Tibial nerve (tissue), 4 donors: ENCODE results near the gene CDH4. TPM values are rescaled to one million over a fixed set of nuclear protein-coding genes. Genes with fewer than 3 reads are reported as not detected.

Source experiments
- DNase-seq, 2 donors: peaks; one replicate each; pipeline ENCODE4 v3.0.0-alpha.2; 2019; ENCODE audit warnings: low spot score in 2 of 2
- H3K27ac ChIP-seq, 4 donors: fragments of 200-600 bp; sonication (generic) in 3 of 4; one replicate each; pipeline ENCODE4 v1.5.1; 2017 to 2019; ENCODE audit warnings: mild to moderate bottlenecking in 1 of 4
- H3K27me3 ChIP-seq, 2 donors: fragments of 200-600 bp; sonication (generic) in 1 of 2; one replicate each; pipeline versions ENCODE4 v1.5.1 to v1.6.0; 2017 to 2019
- H3K36me3 ChIP-seq, 3 donors: fragments of 200-600 bp; sonication (generic); one replicate each; pipeline ENCODE4 v1.5.1; 2018 to 2019
- H3K4me1 ChIP-seq, 4 donors: fragments of 200-600 bp; sonication (generic) in 3 of 4; one replicate each; pipeline ENCODE4 v1.5.1; 2017 to 2019
- H3K4me3 ChIP-seq, 4 donors: fragments of 200-600 bp; sonication (generic) in 3 of 4; one replicate each; pipeline ENCODE4 v1.5.1; 2017 to 2019; ENCODE audit warnings: mild to moderate bottlenecking in 1 of 4, moderate library complexity in 1 of 4
- H3K9me3 ChIP-seq, 4 donors: fragments of 200-600 bp; sonication (generic) in 3 of 4; one replicate each; pipeline ENCODE4 v1.5.1; 2017 to 2019
- EP300 ChIP-seq, 2 donors: sonication (generic); formaldehyde crosslinking; IDR thresholded peaks; one replicate each; pipeline ENCODE4 v1.6.1; 2017; ENCODE audit warnings: antibody characterized with exemption in 2 of 2, mild to moderate bottlenecking in 1 of 2
- POLR2A ChIP-seq, 2 donors: fragments of 450-650 bp; IDR thresholded peaks; one replicate each; pipeline ENCODE4 v1.6.1; 2017; ENCODE audit warnings: antibody characterized with exemption in 2 of 2, mild to moderate bottlenecking in 2 of 2, moderate library complexity in 2 of 2
- WGBS, 2 donors: methylation state at CpG; one replicate each; pipeline ENCODE4 v1.1.5; 2018; 5-methylcytosine and 5-hydroxymethylcytosine counted together
- total RNA-seq, 4 donors: library from RNA; depleted of rRNA; stranded (reverse); fragments of >200 nt; gene quantifications; one replicate each; pipeline ENCODE4 v1.1.0, GENCODE V29; 2016
- TF ChIP-seq, protein P1 (sequence below), 5 experiments: fragments of 200-600 bp in 3 of 5; fragments of 450-650 bp in 2 of 5; sonication (generic) in 3 of 5; IDR thresholded peaks; one replicate each; pipeline ENCODE4 v1.5.1; 2016 to 2019; ENCODE audit warnings: antibody characterized with exemption in 5 of 5, mild to moderate bottlenecking in 3 of 5, moderate library complexity in 2 of 5

Gene CDH4
- total RNA-seq, 4 donors from 2014 or later: 0.78 to 2.3 (median 1.0) TPM

DNA sequence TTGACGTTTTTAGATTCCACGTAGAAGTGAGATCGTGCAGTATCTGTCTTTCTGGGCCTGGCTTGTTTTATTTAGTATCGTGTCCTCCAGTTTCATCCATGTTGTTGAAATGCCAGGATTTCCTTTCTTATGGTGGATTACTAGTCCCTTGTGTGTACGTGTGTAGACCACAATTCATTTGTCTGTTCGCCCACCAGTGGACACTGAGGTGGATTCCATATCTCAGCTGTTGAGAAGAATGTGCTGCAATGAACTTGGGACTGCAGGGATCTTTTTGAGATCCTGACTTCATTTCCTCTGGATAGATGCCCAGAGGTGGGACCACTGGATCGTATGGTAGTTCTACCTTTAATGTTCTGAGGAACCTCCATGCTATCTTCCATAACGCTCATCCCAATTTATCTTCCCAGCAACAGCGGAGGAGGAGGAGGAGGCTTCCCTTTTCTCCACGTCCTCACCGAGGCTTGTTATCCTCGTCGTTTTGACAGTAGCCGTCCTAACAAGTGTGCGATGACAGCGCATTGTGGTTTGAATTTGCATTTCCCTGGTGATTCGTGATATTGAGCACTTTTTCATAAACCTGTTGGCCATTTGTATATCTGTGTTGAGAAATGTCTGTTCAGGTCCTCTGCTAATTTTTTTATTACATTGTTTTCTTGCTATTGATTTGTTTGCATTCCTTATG, 62.4 kb downstream of the CDH4 start:
- H3K4me1 ChIP-seq: no peaks in the 10 kb centered on the region

DNA sequence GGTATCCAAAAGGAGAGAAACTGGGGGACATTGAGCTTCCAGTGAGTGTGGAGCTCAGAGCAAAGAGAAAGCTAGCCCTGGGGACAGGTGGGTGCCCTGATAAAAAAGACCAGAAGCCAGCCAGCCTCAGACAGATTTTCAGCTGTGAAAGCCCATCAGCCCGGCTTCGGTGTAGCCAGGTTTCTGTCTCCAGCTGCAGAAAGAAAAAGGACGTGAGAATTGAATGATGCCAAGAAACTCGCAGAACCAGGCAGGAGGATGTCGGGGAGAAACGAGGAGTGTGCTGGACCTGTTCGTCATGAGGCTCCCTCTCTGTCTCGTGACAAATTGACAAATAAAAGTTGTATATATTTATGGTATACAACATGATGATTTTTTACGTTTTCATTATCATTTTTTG, 63.3 kb downstream of the CDH4 start:
- Histone ChIP-seq H3K4me1 (no peaks in the 10 kb centered on the region), H3K36me3 (no peaks in the 10 kb centered on the region), H3K4me3 (no peak overlapping the region), H3K9me3 (no peaks in the 10 kb centered on the region), H3K27ac (no peak overlapping the region), H3K27me3 (no peaks in the 10 kb centered on the region)
- no peak for DNase-seq
- WGBS, 2 donors: 86 to 90% methylated on average over 9 of the region's 9 CpGs
- TF ChIP-seq EP300 (IDR thresholded peaks at IDR 0.05) (no peak), POLR2A (IDR thresholded peaks at IDR 0.05) (no peak)

More for the DNA sequence above, 62.4 kb downstream of the CDH4 start:
- no peak for TF ChIP-seq POLR2A (IDR thresholded peaks at IDR 0.05)
- TF ChIP-seq EP300 (IDR thresholded peaks at IDR 0.05): no peak
- TF ChIP-seq, protein P1, sequence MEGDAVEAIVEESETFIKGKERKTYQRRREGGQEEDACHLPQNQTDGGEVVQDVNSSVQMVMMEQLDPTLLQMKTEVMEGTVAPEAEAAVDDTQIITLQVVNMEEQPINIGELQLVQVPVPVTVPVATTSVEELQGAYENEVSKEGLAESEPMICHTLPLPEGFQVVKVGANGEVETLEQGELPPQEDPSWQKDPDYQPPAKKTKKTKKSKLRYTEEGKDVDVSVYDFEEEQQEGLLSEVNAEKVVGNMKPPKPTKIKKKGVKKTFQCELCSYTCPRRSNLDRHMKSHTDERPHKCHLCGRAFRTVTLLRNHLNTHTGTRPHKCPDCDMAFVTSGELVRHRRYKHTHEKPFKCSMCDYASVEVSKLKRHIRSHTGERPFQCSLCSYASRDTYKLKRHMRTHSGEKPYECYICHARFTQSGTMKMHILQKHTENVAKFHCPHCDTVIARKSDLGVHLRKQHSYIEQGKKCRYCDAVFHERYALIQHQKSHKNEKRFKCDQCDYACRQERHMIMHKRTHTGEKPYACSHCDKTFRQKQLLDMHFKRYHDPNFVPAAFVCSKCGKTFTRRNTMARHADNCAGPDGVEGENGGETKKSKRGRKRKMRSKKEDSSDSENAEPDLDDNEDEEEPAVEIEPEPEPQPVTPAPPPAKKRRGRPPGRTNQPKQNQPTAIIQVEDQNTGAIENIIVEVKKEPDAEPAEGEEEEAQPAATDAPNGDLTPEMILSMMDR (IDR thresholded peaks at IDR 0.05): no peak
- no peaks in the 10 kb centered on the region for H3K36me3 ChIP-seq
- H3K4me3 ChIP-seq: no peak overlapping the region
- no peak for DNase-seq
- H3K9me3 ChIP-seq: no peaks in the 10 kb centered on the region
- H3K27ac ChIP-seq: no peak overlapping the region
- H3K27me3 ChIP-seq: no peaks in the 10 kb centered on the region
- WGBS, 2 donors: 84 to 89% methylated on average over 17 of the region's 17 CpGs

DNA sequence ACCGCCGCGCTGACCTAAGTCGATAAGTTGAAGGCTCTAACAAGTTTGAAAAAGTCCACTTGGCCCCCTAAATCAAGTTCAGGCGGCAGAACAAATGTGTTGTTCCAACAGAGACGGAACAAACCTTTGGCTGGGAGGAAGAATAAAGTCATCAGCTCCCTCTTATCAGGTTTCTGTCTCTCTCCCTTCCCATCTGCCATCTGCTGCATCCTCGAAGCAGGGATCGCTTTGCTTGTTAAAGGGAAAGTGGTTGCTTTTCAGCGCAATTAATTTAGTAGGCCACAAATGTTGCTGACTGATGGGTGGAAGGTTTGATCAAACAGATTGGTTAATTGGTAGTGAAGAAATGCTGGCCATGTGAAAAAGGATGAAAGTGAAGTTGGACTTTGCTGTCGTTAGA, 64.3 kb downstream of the CDH4 start:
- Histone ChIP-seq H3K36me3 (no peaks in the 10 kb centered on the region), H3K27me3 (no peaks in the 10 kb centered on the region), H3K4me3 (no peak overlapping the region), H3K9me3 (no peaks in the 10 kb centered on the region), H3K27ac (no peak overlapping the region), H3K4me1 (no peaks in the 10 kb centered on the region)
- no peak for TF ChIP-seq EP300 (IDR thresholded peaks at IDR 0.05)
- TF ChIP-seq, protein P1 (IDR thresholded peaks at IDR 0.05): no peak
- WGBS, 2 donors: 79 to 83% methylated on average over 10 of the region's 10 CpGs
- DNase-seq: no peak

DNA sequence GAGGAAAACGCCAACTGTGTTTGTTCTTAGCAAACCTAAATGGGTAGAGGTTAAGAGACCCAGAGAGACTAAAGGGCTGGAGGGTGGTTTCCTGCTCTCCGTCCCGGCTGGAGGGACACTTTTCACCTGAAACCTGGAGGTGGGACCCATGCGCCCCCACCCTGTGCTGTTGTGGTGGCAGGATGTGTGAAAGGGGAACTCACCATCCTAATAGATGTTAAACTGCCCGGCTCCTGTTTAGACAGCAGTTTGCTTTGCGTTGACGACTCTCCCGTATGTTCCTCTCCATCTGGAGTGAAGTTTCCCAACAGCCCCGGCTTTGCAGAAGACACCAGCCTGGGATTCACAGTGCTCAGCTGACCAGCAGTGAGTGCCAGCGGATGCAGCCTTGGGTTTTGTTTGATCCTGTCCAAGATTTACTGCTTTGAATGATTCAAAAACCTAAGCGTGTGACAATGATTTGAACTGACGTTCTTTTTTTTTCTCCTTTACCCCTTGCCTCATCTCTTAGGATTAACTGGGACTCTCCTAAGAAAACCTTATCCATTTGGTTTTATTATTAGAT, 66.0 kb downstream of the CDH4 start:
- no peak for DNase-seq
- Histone ChIP-seq H3K9me3 (no peaks in the 10 kb centered on the region), H3K36me3 (no peaks in the 10 kb centered on the region), H3K27ac (no peak overlapping the region), H3K27me3 (no peaks in the 10 kb centered on the region), H3K4me3 (no peak overlapping the region), H3K4me1 (no peaks in the 10 kb centered on the region)
- 48 to 63% methylated on average over 12 of the region's 12 CpGs for WGBS, 2 donors
- TF ChIP-seq, protein P1 (IDR thresholded peaks at IDR 0.05): no peak
- TF ChIP-seq POLR2A (IDR thresholded peaks at IDR 0.05) (no peak), EP300 (IDR thresholded peaks at IDR 0.05) (no peak)

DNA sequence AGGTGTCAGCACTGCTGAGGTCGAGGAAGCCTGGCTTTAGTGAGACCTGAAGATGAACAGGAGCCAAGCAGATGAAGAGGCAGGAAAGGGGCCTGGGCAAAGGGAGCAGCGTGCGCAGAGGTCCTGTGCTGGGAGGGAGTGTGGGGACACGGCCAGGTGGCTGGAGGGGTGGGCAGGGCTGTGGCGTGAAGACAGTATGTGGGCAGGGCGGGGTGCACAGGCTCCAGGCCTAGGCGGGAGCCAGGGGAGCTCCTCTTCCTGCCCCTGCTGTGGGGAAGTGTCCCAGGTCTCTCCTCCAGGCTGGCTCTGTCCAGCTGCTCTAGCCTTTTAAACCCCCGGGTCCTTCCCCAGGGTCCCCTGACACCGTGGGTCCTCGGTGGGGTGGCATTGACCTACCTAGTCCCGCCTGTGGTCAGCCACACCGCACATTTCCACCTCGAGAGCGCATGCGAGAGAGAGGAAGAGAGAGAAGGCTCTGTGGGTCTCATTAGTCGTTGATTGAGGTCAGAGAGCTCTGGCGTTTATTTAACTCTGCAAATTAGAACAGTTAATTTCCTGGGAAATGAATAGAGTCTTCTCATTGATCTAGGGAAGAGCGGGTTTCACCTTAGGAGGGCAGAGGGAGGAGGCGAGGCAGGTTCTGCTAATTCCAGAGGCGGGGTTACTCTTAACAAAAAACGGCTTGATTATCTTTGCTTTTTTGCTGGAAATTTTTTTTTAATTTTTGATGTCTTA, 68.8 kb downstream of the CDH4 start:
- DNase-seq: no peak
- Histone ChIP-seq H3K4me3 (no peak overlapping the region), H3K9me3 (no peaks in the 10 kb centered on the region), H3K4me1 (no peaks in the 10 kb centered on the region), H3K36me3 (no peaks in the 10 kb centered on the region), H3K27ac (no peak overlapping the region), H3K27me3 (no peaks in the 10 kb centered on the region)
- TF ChIP-seq, protein P1 (IDR thresholded peaks at IDR 0.05): no peak
- no peak for TF ChIP-seq POLR2A (IDR thresholded peaks at IDR 0.05)
- 67 to 75% methylated on average over 21 of the region's 21 CpGs for WGBS, 2 donors
